Upper lobe of right lung (tissue), 1 donor: ENCODE data around the gene FAH. TPM values are rescaled to one million over a fixed set of nuclear protein-coding genes. Genes with fewer than 3 reads are reported as not detected.

ENCODE experiments used
- ATAC-seq: fragments of 200-7000 bp; cut with Tn5 transposase; one replicate; pipeline ENCODE4 v1.9.1; 2020; ENCODE audit warnings: mild to moderate bottlenecking, moderate library complexity
- DNase-seq: peaks from one replicate; pipeline ENCODE4 v3.0.0-alpha.2; 2020
- H3K27ac ChIP-seq: fragments of 200-600 bp; one replicate; pipeline ENCODE4 v1.8.0; 2022
- H3K27me3 ChIP-seq: fragments of 200-600 bp; one replicate; pipeline ENCODE4 v1.8.0; 2022; ENCODE audit warnings: mild to moderate bottlenecking
- H3K36me3 ChIP-seq: fragments of 200-600 bp; one replicate; pipeline ENCODE4 v1.8.0; 2022
- H3K4me1 ChIP-seq: fragments of 200-600 bp; one replicate; pipeline ENCODE4 v1.8.0; 2022
- H3K4me3 ChIP-seq: fragments of 200-600 bp; one replicate; pipeline ENCODE4 v1.8.0; 2022; ENCODE audit warnings: mild to moderate bottlenecking
- H3K9me3 ChIP-seq: fragments of 200-600 bp; one replicate; pipeline ENCODE4 v1.8.0; 2022
- intact Hi-C: fragments of 100-400 bp; cut with DNase I; formaldehyde crosslinking; loops from one replicate; pipeline ENCODE4 v1.11.0; 2022
- total RNA-seq: library from RNA; stranded (reverse); fragmentation: NEBNext Ultra II Directional; extraction: Animal tissue kit (Norgen Biotek cat#: 25700); gene quantifications from one replicate; pipeline ENCODE4 v1.2.1, GENCODE V29; 2021
- TF ChIP-seq, protein P1 (sequence below): fragments of 200-600 bp; IDR thresholded peaks from one replicate; pipeline ENCODE4 v1.8.0; 2022; ENCODE audit warnings: antibody characterized with exemption
- donor health status: DM: no; HTN: yes; CAD: no; lungs with severe emphysema.

The FAH gene
- total RNA-seq, 1 donor from 2014 or later, result 31.7 TPM

DNA sequence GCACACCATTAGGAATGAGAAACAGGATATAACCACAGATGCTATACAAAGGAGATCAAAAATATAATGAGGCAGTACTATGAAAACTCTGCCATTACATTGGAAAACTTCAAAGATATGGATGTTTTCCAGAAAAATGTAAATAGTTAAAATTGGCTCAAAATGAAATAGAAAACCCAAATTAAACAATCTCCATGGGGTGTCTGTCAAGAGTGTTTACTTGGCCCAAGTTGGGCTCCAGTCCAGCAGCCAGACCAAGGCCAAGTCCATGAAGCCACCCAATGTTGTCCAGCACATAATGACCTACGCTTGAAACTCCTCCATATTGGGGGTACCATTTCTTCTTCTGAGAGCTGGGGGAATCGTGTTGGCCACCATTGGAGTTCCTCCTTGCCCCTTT, 62.1 kb downstream of the FAH start:
- intact Hi-C loops, result no loop called here
- no peaks in the 10 kb centered on the region for H3K27me3 ChIP-seq
- no peak overlapping the region for H3K27ac ChIP-seq
- no peaks in the 10 kb centered on the region for H3K4me1 ChIP-seq
- TF ChIP-seq, protein P1, sequence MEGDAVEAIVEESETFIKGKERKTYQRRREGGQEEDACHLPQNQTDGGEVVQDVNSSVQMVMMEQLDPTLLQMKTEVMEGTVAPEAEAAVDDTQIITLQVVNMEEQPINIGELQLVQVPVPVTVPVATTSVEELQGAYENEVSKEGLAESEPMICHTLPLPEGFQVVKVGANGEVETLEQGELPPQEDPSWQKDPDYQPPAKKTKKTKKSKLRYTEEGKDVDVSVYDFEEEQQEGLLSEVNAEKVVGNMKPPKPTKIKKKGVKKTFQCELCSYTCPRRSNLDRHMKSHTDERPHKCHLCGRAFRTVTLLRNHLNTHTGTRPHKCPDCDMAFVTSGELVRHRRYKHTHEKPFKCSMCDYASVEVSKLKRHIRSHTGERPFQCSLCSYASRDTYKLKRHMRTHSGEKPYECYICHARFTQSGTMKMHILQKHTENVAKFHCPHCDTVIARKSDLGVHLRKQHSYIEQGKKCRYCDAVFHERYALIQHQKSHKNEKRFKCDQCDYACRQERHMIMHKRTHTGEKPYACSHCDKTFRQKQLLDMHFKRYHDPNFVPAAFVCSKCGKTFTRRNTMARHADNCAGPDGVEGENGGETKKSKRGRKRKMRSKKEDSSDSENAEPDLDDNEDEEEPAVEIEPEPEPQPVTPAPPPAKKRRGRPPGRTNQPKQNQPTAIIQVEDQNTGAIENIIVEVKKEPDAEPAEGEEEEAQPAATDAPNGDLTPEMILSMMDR, result no peak
- no peak overlapping the region for H3K4me3 ChIP-seq
- DNase-seq, result no peak
- no peaks in the 10 kb centered on the region for H3K9me3 ChIP-seq
- H3K36me3 ChIP-seq, result no peaks in the 10 kb centered on the region
- no peak for ATAC-seq

DNA sequence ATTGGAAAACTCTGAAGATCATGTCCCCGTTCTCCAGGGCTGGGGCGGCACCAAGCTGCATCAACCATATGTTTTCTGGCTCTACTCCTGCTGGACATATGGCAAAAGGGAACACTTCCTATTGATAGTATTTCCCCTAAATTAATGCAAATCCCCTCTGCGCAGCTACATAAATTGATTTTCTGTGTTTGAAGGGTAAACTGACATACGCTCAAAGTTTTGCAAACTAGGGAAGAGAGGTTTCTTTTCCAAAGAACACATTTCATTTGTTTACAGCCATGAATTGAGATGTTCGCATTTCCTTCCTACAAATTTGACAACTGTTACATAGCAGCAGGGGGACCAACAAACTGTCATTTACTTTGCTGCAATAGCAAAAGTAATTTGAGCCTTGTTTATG, 63.3 kb downstream of the FAH start:
- Histone ChIP-seq H3K36me3 (no peaks in the 10 kb centered on the region), H3K9me3 (no peaks in the 10 kb centered on the region), H3K27ac (no peak overlapping the region), H3K27me3 (no peaks in the 10 kb centered on the region), H3K4me1 (no peaks in the 10 kb centered on the region), H3K4me3 (no peak overlapping the region)
- TF ChIP-seq, protein P1, result no peak
- DNase-seq (no peak), ATAC-seq (no peak)
- intact Hi-C loops, result no loop called here

DNA sequence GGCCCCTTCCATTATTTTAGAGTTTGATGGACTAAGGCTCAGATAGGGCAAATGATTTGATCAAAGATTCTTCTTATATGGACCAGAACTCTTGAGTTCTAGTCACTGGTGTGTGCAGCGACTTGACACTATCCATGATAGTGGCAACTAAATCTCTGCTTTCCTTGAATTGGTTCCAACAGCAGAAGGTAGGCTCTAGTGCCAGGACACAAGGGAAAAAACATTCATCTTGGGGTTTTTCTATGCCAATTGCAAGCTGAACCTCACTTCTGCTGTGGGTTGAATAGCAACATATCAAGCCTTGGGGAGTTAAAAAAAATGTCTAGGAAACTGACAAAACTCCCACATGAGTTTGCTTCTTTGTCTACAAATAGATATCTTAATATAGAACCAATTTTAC, 64.1 kb downstream of the FAH start:
- TF ChIP-seq, protein P1, result no peak
- no peaks in the 10 kb centered on the region for H3K9me3 ChIP-seq
- no peaks in the 10 kb centered on the region for H3K4me1 ChIP-seq
- DNase-seq (no peak), ATAC-seq (no peak)
- no peaks in the 10 kb centered on the region for H3K27me3 ChIP-seq
- H3K36me3 ChIP-seq, result no peaks in the 10 kb centered on the region
- intact Hi-C loops, result no loop called here
- no peak overlapping the region for H3K27ac ChIP-seq
- no peak overlapping the region for H3K4me3 ChIP-seq

DNA sequence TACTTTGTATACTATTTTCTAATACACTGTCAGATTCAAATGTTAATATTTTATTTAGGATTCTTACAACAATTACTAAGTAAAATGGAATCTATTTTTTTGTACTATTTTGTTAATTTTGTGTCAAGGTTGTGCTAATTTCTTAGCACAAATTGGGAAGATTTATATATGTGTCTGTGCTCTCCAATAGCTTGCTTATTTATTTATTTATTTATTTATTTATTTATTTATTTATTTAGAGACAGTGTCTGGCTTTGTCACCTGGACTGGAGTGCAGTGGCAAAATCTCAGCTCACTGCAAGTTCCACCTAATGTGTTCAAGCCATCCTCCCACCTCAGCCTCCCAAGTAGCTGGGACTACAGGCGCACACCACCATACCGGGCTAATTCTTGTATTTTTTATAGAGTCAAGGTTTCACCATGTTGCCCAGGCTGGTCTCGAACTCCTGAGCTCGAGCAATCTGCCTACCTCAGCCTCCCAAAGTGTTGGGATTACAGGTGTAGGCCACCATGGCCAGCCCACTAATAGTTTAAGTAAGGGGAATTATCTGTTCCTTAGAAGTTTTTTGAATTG, 64.6 kb downstream of the FAH start:
- Histone ChIP-seq H3K27me3 (no peaks in the 10 kb centered on the region), H3K27ac (no peak overlapping the region), H3K4me1 (no peaks in the 10 kb centered on the region), H3K4me3 (no peak overlapping the region), H3K36me3 (no peaks in the 10 kb centered on the region), H3K9me3 (no peaks in the 10 kb centered on the region)
- ATAC-seq (no peak), DNase-seq (no peak)
- TF ChIP-seq, protein P1, result no peak
- intact Hi-C loops, result no loop called here

DNA sequence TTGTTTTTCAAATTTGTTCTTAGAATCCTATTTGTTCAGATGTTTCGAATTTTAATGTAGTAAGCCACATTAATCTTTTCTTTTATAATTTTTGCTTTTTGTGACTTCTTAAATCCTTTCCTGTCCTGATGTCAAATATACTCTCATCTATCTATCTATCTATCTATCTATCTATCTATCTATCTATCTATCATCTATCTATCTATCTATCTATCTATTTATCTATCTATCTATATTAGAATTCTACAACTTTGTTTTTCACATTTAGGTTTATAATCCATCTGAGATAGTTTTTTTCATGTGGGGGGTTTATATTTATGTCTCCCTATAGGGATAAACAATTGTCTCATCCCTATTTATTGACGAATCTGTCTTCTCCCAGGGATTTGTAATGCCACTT, 67.2 kb downstream of the FAH start:
- no peak overlapping the region for H3K4me3 ChIP-seq
- H3K27me3 ChIP-seq, result no peaks in the 10 kb centered on the region
- intact Hi-C loops, result no loop called here
- H3K27ac ChIP-seq, result no peak overlapping the region
- DNase-seq (no peak), ATAC-seq (no peak)
- no peaks in the 10 kb centered on the region for H3K9me3 ChIP-seq
- H3K36me3 ChIP-seq, result no peaks in the 10 kb centered on the region
- H3K4me1 ChIP-seq, result no peaks in the 10 kb centered on the region
- TF ChIP-seq, protein P1, result no peak
